RKO (cell line): ENCODE results near the gene PRKCH.
"Not testable (repeated sequence)": the region's sequence is repeated elsewhere in the genome, so short reads cannot be mapped to it uniquely, and the experiment has no call there.

ENCODE experiments used
- DNase-seq: peaks from one replicate; pipeline ENCODE4 v3.0.0-alpha.2; 2016; ENCODE audit warnings: low spot score

The PRKCH gene

DNA sequence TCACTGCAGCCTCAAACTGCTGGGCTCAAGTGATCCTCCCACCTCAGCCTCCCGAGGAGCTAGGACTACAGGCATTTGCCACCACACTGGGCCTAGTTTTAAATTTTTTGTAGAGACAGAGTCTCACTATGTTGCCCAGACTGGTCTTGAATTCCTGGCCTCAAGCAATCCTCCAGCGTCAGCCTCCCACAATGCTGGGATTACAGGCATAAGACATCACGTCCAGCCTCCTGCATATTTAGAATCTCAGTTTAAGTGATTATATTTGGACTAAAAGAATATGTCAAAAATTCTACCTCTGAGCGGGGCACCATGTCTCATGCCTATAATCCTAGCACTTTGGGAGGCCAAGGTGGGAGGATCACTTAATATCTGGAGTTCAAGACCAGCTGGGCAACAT, 12.7 kb upstream of the PRKCH start:
- not testable (repeated sequence) for DNase-seq

DNA sequence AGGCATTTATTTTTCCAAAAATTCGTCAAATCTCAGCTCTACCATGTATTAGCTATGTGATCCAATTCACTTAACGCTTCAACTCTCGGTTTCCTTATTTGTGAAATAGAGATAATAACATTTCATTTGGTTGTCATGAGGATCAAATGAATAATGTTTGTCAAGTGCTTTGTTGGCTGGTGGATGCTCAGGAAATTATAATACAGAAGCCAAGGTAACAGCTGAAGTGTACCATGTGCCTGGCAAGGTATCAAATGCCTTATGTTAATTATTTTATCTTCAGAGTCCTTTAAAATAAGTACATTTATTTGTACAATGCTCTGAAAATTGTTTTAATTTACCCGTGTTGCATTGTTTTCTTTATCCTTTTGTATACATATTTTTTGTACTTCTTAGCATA, 6.1 kb upstream of the PRKCH start:
- DNase-seq = no peak

- DNase-seq = no peak
Measured at GRCh38 chr14:61319086-61319485, 2.3 kb upstream of the PRKCH start.

DNA sequence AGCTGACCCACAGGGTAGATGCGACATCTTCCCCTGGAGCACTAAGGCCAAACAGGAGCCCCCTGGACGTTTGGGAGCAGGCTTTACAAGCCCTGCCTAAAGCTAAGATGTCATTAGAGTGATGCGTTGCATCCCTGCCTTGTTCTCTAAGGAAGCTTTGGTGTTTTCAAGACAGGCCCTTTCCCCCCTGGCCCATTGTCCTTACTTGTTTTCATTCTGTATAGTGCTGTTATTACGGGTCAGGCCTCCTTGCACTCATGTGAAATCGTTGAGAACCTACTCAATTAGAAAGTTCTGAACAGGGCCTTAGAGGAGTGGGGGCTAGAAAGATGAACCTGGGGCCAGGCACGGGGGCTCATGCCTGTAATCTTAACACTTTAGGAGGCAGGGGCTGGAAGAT, 1.7 kb upstream of the PRKCH start:
- DNase-seq = no peak

GRCh38 chr14:61320170-61320569, 1.2 kb upstream of the PRKCH start:
- not testable (repeated sequence) for DNase-seq

DNA sequence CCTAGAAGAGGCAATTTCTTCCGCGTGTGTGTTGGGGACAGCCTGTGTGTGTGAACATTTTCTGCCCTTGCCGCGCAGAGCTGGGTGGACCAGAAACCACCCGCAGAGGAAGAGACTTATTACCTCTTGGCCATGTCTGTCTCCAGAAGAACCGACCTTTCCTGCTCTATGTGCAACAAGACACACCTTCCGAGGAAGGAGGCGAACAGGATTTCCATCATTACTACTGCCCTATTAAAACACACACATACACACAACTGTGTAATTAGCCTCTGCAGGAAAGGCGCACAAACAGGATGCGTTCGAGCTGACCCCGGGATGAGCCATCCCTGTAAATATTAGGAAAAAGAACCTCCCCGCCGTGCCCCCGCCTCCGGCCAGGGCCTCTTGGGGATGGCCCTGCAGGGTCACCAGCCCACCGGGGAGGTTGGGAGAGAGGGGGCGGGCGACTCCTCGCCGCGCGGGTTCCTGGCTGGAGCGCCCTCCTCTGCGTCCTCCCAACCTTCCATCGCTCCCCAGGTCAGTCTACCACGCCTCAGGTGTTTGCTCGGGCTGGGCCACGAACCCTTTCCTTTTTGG, 484 bp upstream of the PRKCH start:
- no peak for DNase-seq

DNA sequence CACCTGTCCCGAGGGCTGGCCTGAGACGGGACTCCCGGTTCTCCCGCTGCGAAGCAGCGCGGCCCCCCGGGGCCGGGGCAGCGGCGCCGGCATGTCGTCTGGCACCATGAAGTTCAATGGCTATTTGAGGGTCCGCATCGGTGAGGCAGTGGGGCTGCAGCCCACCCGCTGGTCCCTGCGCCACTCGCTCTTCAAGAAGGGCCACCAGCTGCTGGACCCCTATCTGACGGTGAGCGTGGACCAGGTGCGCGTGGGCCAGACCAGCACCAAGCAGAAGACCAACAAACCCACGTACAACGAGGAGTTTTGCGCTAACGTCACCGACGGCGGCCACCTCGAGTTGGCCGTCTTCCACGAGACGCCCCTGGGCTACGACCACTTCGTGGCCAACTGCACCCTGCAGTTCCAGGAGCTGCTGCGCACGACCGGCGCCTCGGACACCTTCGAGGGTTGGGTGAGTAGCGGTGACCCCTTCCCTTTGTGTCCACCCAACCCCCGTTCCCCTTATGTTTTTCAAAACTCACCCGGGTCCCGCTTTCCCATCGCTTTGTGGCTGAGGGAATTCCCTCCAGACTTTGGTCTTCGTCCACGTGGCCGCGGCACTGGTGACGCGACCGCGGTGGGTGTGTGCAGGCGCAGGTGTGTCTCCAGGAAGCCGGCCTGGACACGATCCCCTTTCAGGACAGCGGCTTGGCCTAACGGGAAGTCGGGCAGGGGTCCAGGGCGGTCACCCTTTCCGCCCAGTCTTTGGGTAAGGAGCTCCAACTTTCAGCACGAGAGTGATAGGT, 826 bp downstream of the PRKCH start:
- no peak for DNase-seq

DNA sequence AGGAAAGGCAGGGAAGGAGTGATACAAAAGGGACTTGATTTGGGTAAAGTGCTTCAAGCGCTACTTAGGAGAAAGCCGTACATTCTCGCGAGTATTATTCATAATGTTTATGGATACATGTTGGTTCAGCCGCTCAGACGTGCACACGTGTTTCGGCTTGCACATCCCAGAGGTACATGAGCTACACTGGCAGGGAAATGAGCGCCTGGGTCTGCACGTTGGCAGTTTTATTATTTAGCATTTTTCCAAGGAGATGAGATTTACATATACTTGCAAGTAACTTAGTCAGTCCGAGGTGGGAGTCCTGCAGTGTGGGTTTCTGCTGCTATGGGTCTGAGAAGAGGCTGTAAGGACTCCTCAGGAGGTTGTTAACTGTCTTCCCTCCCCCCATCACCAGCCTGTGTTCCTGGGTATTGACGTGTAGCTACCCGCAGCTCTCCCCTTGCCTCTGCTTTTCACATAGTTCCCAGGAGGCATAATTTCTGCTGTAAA, 1.5 kb downstream of the PRKCH start:
- DNase-seq = no peak

DNA sequence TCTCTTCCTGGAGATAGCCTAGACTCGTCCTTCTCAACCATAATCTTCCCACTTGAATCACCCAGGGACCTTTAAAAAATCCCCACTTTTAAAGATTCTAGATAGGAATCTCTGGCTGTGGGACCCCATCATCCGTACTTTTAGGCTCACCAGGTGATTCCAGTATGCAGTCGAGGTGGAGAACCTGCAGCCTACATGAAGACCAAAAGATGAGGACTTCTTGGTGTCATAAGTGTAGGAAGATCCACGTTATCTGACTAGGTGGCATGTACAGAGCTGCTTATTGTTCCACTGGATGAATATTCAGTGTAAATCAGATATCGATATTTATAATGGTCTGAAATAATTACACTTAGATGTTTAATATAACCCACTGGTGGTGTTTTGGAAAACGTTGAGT, 2.6 kb downstream of the PRKCH start:
- DNase-seq = no peak

DNA sequence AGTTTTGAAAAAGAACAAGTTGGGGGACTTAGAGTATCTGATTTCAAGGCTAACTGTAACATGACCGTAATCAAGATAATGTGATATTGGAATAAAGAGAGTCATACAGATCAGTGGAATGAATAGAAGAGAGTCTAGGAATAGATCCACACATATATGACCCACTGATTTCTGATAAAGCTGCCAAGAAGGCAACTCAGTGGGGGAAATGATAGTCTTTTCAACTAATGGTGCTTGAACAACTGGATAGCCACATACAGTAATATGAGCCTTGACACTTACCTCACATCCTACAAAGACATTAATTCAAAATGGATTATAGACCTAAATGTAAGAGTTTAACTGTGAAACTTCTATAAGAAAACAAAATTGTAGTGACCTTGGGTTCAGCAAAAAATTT, 3.8 kb downstream of the PRKCH start:
- DNase-seq = no peak

GRCh38 chr14:61326146-61326545, 4.8 kb downstream of the PRKCH start:
- no peak for DNase-seq

DNA sequence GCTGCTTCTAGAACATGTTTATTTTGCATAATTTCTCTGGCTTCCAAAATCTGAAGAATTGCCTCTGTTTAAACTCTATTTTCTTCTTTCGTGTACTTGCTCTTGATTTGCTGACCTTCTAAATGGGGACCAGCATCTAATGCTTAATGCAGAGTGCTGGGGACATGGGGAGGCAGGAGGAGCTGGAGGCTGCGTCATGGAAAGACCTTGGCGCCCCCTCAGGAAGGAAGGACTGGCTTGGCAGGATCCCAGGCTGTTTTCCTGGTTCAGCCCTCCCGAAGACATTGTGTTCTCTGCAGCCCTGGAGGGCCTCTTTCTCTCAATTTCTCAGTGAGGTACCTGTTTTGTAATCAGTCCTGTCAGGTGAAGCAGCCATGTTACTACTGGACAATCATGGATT, 5.5 kb downstream of the PRKCH start:
- DNase-seq = no peak

DNA sequence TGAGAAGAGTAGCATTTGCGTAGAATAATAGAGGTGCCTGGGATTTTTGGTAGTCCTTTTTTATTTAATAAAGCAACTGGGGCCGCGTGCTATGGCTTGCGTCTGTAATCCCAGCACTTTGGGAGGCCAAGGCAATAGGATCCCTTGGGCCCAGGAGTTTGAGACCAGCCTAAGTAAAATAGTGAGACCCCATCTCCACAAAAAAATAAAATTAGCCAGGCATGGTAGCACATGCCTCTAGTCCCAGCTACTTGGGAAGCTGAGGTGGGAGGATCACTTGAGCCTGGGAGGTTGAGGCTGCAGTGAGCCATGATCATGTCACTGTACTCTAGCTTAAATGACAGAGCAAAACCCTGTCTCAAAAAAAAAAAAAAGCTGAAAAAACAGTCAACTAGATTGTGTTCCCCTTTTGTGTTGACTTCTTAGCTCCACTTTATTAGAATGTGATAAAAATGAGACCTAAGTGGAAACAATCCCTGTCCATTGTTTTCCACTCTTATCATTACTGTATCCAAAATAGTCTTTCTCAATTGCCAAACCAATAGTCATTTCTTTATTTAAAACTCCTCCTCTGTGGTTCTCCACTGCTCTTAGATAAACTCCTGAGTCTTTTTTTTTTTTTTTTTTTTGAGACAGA, 7.4 kb downstream of the PRKCH start:
- DNase-seq = no peak

DNA sequence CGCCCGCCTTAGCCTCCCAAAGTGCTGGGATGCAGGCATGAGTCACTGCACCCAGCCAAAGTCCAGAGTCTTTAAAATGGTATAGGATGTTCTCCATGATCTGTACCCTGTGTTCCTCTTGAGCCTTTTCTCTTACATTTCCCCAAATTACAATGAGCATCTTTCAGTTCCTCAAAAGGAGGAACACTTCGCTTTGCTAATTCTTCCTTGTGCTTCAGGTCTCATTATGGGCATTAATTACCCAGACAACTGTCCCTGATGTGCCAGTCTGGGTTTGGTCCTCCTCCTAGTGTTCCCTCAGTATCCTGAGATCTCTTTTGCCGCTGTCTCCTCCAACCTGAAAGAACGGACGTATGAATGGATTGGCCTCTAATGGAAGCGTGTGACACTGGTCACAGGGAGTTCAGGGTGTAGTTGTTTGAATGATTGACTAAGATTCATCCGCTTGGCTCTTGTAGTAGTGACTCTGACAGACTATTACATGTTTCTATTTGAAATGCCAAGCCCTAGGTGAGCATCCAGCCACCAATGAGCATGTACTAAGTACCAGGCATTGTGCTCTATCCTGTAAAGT, 8.2 kb downstream of the PRKCH start:
- DNase-seq = no peak

- no peak for DNase-seq
Measured at GRCh38 chr14:61330511-61330910, 9.1 kb downstream of the PRKCH start.

DNA sequence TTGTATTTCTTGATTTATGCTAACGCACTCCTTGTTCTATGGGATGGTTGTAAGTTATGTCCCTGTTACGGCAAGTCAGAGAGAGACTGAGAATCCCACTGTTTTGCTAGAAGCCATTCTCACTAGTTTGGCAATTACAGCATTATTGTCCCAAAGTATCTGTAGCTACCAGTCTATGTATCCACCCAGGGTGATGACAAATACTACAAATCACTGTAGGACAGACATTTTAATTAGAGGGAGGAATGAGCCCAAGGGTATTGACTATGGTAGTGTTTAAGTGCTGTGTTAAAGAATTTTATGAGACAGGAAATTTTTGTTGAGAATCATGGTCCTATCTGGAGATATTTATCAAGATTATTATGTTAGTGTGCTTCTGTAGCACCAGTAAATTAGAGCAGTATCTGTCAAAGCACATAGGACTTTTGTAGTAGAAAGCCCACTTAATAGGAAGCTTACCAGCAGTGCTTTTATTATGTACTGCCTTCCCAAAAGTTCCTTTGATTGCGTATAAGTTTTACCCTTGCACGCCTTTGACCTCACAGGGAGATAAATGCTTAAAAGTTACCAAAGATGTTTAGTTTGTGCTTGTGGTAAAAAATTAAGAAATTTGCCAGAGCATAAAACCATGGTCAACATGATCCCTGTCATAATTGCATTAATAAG, 10.7 kb downstream of the PRKCH start:
- no peak for DNase-seq

GRCh38 chr14:61332658-61333029, 11.3 kb downstream of the PRKCH start:
- DNase-seq = no peak

DNA sequence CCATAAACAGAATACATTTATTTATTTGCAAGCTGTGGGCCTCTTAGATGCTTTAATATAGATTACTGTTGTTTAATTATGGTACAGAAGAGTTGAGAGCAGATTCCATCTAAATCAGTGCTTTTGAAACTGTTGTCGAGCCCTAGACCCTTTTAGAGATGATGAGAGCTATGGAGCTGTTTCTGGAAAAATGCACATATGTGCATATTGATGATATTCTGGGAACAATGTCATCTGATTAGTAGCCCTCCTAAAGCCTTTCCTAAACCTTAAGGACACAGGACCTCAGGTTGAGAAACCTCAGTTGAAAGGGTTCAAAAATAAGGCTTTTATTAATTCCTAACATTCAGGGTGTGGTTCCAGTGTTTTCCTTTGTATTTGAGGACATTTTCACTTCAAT, 11.7 kb downstream of the PRKCH start:
- no peak for DNase-seq

DNA sequence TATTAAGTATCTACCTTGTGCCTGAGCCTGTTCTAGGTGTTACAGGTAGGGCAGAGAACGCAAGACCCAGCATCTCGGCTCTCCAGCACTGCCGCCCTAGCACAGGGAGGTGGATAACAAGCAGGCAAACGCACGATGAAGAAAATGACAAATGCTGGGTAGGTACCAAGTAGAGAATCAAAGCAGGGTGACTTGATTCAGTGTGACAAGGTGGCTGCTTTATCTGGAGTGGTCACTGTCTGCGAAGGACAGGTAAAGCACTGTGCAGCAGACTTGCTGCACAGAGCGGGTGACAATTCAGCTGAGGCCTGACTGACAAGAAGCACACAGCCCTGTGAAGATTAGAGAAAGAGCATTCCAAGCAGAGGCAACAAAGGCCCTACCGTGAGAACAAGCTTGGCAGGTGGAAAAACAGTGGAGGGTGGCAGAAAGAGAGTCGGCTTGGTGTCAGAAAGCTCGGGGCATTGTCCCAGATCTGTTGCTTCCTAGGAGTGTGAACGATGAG, 12.9 kb downstream of the PRKCH start:
- DNase-seq = no peak

GRCh38 chr14:61335049-61335448, 13.7 kb downstream of the PRKCH start:
- DNase-seq = no peak

GRCh38 chr14:61335671-61336275, 14.4 kb downstream of the PRKCH start:
- no peak for DNase-seq

GRCh38 chr14:61337893-61338292, 16.5 kb downstream of the PRKCH start:
- no peak for DNase-seq
